Esophagus (tissue), 2 donors: ENCODE data around the gene IGIP. TPM values are rescaled to one million over a fixed set of nuclear protein-coding genes. Genes with fewer than 3 reads are reported as not detected.

Source experiments
- H3K27ac ChIP-seq, 2 donors: one replicate each; pipeline ENCODE4 v1.5.1; 2013; ENCODE audit warnings: low read depth in 2 of 2, mild to moderate bottlenecking in 2 of 2, inconsistent platforms in 1 of 2, low read length in 1 of 2, moderate library complexity in 1 of 2
- H3K27me3 ChIP-seq, 2 donors: one replicate each; pipeline ENCODE4 v1.6.1; 2013; ENCODE audit warnings: low read length in 2 of 2, control low read depth in 1 of 2, mild to moderate bottlenecking in 1 of 2; ENCODE audit not compliant: insufficient read depth in 2 of 2, control insufficient read depth in 1 of 2
- H3K36me3 ChIP-seq, 2 donors: one replicate each; pipeline ENCODE4 v1.6.1; 2013; ENCODE audit warnings: low read length in 1 of 2; ENCODE audit not compliant: control insufficient read depth in 2 of 2, insufficient read depth in 2 of 2
- H3K4me1 ChIP-seq, 2 donors: one replicate each; pipeline ENCODE4 v1.6.1; 2013; ENCODE audit warnings: low read length in 1 of 2; ENCODE audit not compliant: control insufficient read depth in 2 of 2, insufficient read depth in 2 of 2
- H3K4me3 ChIP-seq, 2 donors: one replicate each; pipeline ENCODE4 v1.5.1; 2013; ENCODE audit warnings: low read length in 2 of 2, mild to moderate bottlenecking in 2 of 2, low read depth in 1 of 2, moderate library complexity in 1 of 2
- H3K9me3 ChIP-seq, 2 donors: one replicate each; pipeline ENCODE4 v1.6.1; 2013; ENCODE audit warnings: mild to moderate bottlenecking in 2 of 2, low read depth in 1 of 2, low read length in 1 of 2, moderate library complexity in 1 of 2; ENCODE audit not compliant: control insufficient read depth in 2 of 2, insufficient read depth in 1 of 2
- WGBS, 2 donors: extraction: QIAGEN DNeasy Blood & Tissue Kit; methylation state at CpG; one replicate each; pipeline ENCODE4 v1.1.7; 2013; 5-methylcytosine and 5-hydroxymethylcytosine counted together
- polyA plus RNA-seq, 2 donors: library from polyadenylated mRNA; stranded (reverse); fragments of 200-250 nt; gene quantifications; one replicate each; pipeline ENCODE4 v1.2.3, GENCODE V29; 2013
- donor health status: healthy with polysubstance abuse.
- donor health status: Bipolar disorder and iron deficiency.

Gene IGIP
- polyA plus RNA-seq = 1 to 10 TPM; 2.3 to 3.8 TPM

DNA sequence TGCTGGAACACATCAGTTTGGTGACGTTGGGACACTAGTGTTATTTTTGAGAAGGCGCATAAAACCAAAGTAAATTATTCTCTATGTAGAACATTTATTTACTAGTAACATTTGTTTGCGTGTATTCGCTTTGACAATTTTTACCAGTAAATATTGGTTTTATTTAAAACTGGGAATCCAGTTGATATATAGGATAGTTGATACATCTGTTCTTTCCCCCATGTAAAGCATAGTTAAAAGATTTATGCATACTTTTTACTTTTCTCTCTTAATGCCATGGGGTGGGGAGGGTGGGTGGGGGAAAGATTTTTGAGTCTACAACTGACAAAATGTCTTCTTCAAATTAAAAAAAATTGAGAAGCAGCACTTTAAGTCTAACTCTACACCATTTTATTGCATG, at the start of gene IGIP:
TSS of gene IGIP (plus strand) at position 301 of the 400 bp plus-strand sequence. CDS start 2,540 bp downstream, outside the sequence.
- Histone ChIP-seq H3K4me3 (no peak within 1 kb of the TSS), H3K27ac (no peak within 1 kb of the TSS), H3K27me3 (no peaks in the 10 kb centered on the region), H3K9me3 (no peaks in the 10 kb centered on the region), H3K36me3 (no peaks in the 10 kb centered on the region), H3K4me1 (no peaks in the 10 kb centered on the region)
- WGBS, 2 donors = 97% methylated on average over 4 of the region's 4 CpGs

DNA sequence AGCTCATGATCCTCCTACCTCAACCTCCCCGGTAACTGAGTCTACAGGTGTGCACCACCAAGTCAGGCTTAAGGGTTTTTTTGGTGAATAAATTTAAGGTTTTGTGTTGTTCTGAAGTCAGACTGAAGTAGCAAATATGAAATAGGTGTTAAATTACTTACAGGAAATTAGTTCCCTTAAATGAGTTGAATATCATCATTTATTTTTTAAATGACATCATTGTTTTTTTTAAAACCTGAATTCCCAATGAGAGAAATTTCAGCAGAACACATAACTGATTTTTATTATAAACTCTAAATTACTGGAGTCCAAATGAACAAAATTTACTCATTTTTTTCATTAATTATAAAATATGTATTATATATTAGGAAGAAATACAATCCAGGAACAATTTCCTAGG, 49.6 kb upstream of the IGIP start:
- Histone ChIP-seq H3K9me3 (no peaks in the 10 kb centered on the region), H3K27ac (no peak overlapping the region), H3K4me1 (no peaks in the 10 kb centered on the region), H3K36me3 (no peaks in the 10 kb centered on the region), H3K4me3 (no peak overlapping the region), H3K27me3 (no peaks in the 10 kb centered on the region)
- 86 to 97% methylated on average over 1 of the region's 1 CpG for WGBS, 2 donors

DNA sequence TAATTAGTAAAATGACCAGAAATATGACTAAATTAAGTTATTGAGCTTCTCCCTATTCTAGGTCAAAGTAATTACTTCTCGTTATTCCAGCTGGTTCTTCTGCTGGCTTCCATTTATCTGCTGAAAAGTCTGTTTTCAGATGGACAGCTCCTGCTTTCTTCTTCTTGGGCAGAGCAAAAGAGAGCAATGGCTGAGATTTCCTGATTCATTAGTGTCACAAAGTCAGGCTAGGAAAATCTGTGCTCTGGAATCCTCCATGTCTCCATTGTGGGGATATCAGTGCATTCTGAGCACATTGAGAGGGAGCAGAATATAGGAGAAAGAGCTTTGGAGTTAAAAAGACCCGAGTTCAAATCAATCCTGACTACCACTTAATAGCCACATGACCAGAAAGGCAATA, 48.9 kb upstream of the IGIP start:
- Histone ChIP-seq H3K4me3 (no peak overlapping the region), H3K27ac (no peak overlapping the region), H3K9me3 (no peaks in the 10 kb centered on the region), H3K4me1 (no peaks in the 10 kb centered on the region), H3K27me3 (no peaks in the 10 kb centered on the region), H3K36me3 (no peaks in the 10 kb centered on the region)
- WGBS, 2 donors = 66 to 77% methylated on average over 2 of the region's 2 CpGs

DNA sequence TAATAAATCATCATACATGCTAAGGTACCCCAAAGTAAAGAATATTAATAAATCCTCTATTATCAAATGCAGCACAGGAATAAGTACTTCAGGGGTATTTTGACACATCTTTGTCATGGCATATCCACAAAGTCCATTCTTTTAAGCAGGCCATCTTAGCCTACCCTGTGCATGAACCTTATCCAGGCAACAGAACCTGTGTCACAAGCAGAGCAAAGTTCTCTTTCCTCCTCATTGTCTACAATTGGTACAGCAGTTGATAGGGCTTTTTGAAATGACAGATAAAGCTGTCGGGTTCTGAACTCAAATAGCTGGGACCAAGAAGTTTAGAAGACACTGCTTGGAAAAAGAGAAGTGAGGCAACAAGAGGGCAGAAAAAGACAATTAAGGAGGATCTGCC, 42.6 kb upstream of the IGIP start:
- Histone ChIP-seq H3K4me1 (no peaks in the 10 kb centered on the region), H3K9me3 (no peaks in the 10 kb centered on the region), H3K4me3 (no peak overlapping the region), H3K27me3 (no peaks in the 10 kb centered on the region), H3K36me3 (no peaks in the 10 kb centered on the region), H3K27ac (no peak overlapping the region)
- 69 to 88% methylated on average over 1 of the region's 1 CpG for WGBS, 2 donors

DNA sequence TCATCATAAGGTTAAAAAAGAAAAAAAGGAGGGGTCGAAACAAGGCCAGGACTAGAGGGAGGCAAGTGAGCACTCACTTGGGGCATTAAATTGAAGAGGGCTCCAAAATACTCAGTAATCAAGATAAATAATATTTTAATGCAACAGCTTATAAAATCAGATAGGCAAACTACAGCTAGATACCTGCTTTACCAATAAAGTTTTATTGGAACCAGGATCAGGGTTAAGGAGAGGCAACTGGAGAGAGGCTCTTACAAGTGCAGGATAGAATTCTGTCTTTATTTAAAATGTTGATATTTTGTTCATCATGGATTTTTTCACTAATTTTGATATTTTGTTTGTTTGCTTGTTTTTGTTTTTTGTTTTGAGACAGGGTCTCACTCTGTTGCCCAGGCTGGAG, 42.1 kb upstream of the IGIP start:
- no peak overlapping the region for H3K27ac ChIP-seq
- no peaks in the 10 kb centered on the region for H3K27me3 ChIP-seq
- no peaks in the 10 kb centered on the region for H3K36me3 ChIP-seq
- 86 to 97% methylated on average over 1 of the region's 1 CpG for WGBS, 2 donors
- no peak overlapping the region for H3K4me3 ChIP-seq
- H3K4me1 ChIP-seq = no peaks in the 10 kb centered on the region
- H3K9me3 ChIP-seq = no peaks in the 10 kb centered on the region

DNA sequence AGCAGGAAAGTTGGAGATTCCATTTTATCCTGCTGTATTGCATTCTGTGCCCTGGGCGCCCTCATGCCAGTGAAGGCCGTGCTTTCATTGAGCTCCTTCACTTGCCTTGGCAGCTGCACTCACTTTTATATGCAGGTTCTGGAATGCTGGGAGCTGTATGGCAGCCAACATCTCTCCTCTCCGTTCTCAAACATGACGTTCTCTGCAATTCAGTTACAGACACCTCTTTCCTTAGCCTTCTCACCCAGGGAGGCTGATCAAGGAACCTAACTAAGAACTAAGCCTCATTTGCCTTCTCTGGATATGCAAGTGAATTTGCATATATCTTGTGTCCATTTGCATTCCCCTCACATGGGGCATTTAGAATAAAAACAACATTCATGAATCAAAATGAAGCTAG, 41.2 kb upstream of the IGIP start:
- Histone ChIP-seq H3K4me1 (no peaks in the 10 kb centered on the region), H3K27me3 (no peaks in the 10 kb centered on the region), H3K27ac (no peak overlapping the region), H3K4me3 (no peak overlapping the region), H3K9me3 (no peaks in the 10 kb centered on the region), H3K36me3 (no peaks in the 10 kb centered on the region)
- WGBS, 2 donors = 25 to 32% methylated on average over 4 of the region's 4 CpGs

DNA sequence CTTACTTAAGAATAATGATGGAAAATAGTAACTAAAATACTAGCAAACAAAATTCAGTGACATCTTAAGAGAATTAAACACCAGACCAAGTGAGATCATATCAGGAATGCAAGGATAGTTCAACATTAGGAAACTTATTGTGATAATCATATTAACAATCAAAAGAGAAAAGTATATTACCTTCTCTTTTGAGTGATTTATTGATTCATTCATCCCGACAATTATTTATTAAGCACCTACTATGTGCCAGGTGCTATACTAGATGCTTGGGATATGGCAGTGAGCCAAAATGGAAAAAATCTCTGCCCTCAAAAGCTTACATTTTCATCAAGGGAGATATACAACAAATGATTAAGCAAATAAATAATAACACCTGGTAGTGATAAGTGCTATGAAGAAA, 35.5 kb upstream of the IGIP start:
- H3K9me3 ChIP-seq = no peaks in the 10 kb centered on the region
- H3K4me1 ChIP-seq = no peaks in the 10 kb centered on the region
- H3K4me3 ChIP-seq = no peak overlapping the region
- no peaks in the 10 kb centered on the region for H3K36me3 ChIP-seq
- H3K27me3 ChIP-seq = peaks cover 0 to 3% of the 10 kb centered on the region in 2 donors
- WGBS, 2 donors = 80 to 92% methylated on average over 1 of the region's 1 CpG
- H3K27ac ChIP-seq = no peak overlapping the region

DNA sequence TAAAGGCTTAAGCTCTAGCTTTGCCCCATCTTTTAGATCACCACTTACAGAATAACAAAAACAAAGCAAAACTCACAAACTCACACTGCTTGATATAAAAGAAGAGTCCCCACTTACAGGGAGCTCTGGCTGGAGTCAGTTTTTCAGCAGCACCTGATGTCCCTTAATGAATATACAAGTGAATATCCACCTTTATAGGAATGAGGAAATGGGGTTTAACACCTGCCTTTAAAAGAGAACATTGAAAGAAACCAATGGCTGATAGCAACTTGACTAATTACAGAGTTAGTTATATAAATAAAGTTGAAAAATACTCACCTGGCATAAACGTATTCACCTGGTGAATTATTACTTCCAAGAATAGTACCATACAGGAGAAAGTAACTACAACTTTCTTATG, 32.6 kb upstream of the IGIP start:
- Histone ChIP-seq H3K27me3 (peaks cover 0 to 3% of the 10 kb centered on the region in 2 donors), H3K36me3 (no peaks in the 10 kb centered on the region), H3K9me3 (no peaks in the 10 kb centered on the region), H3K4me1 (no peaks in the 10 kb centered on the region), H3K4me3 (no peak overlapping the region), H3K27ac (no peak overlapping the region)
- WGBS, 2 donors = 45 to 46% methylated on average over 1 of the region's 1 CpG

DNA sequence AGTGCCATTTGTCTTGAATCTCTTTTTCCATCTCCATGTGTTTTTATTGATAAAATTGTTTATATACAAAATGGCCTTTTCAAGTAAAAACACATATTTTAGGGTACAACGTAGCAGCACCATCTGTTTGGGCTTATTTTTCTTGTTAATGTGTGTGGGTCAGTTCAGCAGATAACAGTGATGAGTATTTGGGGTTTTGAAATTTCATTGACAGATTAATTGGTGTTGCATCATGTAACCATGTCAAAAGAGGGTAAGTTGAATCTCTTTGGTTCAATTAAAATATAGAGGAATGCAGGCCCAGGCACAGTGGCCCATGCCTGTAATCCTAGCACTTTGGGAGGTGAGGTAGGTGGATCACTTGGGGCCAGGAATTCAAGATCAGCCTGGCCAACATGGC, 31.9 kb upstream of the IGIP start:
- H3K36me3 ChIP-seq = no peaks in the 10 kb centered on the region
- no peaks in the 10 kb centered on the region for H3K9me3 ChIP-seq
- H3K4me3 ChIP-seq = no peak overlapping the region
- H3K27ac ChIP-seq = no peak overlapping the region
- no peaks in the 10 kb centered on the region for H3K4me1 ChIP-seq
- peaks cover 0 to 3% of the 10 kb centered on the region in 2 donors for H3K27me3 ChIP-seq
- 70 to 73% methylated on average over 1 of the region's 1 CpG for WGBS, 2 donors

DNA sequence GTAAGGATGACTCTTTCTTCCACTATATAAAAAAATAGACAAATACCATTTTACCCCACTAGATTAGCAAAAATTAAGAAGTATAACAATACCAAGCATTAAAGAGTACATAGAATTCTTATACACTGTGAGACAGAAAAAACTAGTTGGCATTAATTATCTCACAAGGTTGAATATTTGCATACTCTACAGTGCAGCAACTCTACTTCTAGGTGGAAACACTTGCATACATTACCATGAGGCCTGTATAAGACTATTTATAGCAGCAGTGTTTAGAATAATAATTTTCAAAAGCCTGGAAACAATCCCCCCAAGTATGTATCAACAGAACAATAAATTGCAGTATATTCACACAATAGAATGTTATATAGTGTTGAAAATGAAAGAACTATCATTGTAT, 30.8 kb upstream of the IGIP start:
- Histone ChIP-seq H3K27me3 (peaks cover 0 to 3% of the 10 kb centered on the region in 2 donors), H3K9me3 (no peaks in the 10 kb centered on the region), H3K4me3 (no peak overlapping the region), H3K36me3 (no peaks in the 10 kb centered on the region), H3K4me1 (no peaks in the 10 kb centered on the region), H3K27ac (no peak overlapping the region)
